GM23338 (cell line): ENCODE measurements around the gene ZNF438.

Experiments used
- CTCF ChIP-seq, 2 experiments: fragments of 200-600 bp in 1 of 2; sonication (generic) in 1 of 2; conservative IDR thresholded peaks; 2 replicates each; pipeline versions ENCODE4 v1.5.1 to v1.6.1; 2016 to 2017; ENCODE audit warnings: antibody characterized with exemption in 2 of 2, low read depth in 2 of 2, mild to moderate bottlenecking in 2 of 2, moderate library complexity in 1 of 2
- EZH2 ChIP-seq: fragments of 200-600 bp; sonication (generic); IDR thresholded peaks from one replicate; pipeline ENCODE4 v1.8.0; 2017; ENCODE audit warnings: antibody characterized with exemption, mild to moderate bottlenecking, low read depth; ENCODE audit not compliant: unreplicated experiment
- EZH2phosphoT487 ChIP-seq: fragments of 200-600 bp; sonication (generic); IDR thresholded peaks from one replicate; pipeline ENCODE4 v1.8.1; 2018; ENCODE audit warnings: antibody characterized with exemption; ENCODE audit not compliant: unreplicated experiment
- JUNB ChIP-seq: IDR thresholded peaks from one replicate; pipeline ENCODE4 v1.6.1; 2016; ENCODE audit warnings: antibody characterized with exemption; ENCODE audit not compliant: unreplicated experiment
- POLR2AphosphoS5 ChIP-seq: IDR thresholded peaks from 2 replicates; pipeline ENCODE4 v1.6.1; 2016; ENCODE audit warnings: antibody characterized with exemption, low read depth

GRCh38 chr10:30817541-30817940 is 214.1 kb downstream of the ZNF438 start:
- TF ChIP-seq CTCF (conservative IDR thresholded peaks at IDR 0.05; ENCODE audit: low read depth in 2 of 2) (no peak), JUNB (no peak), EZH2 (no peak), EZH2phosphoT487 (no peak), POLR2AphosphoS5 (no peak)
